Fibroblast of skin of abdomen (primary cell): ENCODE measurements around the gene POLR2H.
"Not testable (repeated sequence)": the region's sequence is repeated elsewhere in the genome, so short reads cannot be mapped to it uniquely, and the experiment has no call there.

Experiments used
- DNase-seq: peaks from one replicate; pipeline ENCODE4 v3.0.0-alpha.2; 2013

Gene POLR2H

DNA sequence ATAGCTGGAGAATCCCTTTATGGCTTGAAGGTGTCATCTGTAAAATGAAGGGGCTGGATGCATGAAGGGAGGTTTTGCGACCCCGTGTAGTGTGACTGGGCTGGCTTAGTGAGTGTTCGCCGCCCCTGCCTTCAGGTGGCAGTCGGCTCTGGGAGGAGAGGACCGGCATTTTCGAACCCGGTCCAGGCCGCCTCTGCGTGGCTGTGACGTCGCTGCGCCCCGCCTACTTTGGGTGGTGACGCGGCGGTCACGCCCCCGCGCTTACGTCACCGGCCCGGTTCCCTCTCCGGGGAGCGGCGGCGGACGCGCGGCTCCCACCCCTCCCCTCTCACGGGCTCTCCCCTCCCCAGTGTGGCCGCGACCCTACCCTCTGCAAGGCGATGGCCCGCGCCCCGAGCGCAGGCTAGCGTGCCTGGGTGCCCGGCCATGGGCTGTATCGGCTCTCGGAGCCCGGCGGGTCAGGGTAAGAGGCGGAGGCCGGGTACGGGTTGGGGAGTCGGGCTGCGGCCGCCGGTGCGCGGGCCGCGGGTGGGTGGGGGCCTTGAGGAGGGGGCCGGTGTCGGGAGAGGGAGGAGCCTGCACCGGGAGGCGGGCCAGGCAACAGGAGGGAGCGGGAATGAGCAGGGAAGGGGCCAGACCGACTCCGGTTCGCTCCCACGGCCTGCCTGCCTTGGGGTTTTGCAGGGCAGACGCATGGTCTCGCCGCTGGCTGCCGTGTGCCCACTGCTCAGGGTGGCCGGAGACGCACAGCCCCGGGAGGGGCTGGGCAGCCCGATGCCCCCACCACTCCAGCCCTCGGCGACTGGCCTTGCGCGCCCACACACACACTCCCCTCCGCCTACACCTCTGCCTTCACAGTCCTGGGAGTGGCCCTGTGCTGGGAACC is 25.6 kb upstream of the POLR2H start:
- peak; percentile 74 for DNase-seq

DNA sequence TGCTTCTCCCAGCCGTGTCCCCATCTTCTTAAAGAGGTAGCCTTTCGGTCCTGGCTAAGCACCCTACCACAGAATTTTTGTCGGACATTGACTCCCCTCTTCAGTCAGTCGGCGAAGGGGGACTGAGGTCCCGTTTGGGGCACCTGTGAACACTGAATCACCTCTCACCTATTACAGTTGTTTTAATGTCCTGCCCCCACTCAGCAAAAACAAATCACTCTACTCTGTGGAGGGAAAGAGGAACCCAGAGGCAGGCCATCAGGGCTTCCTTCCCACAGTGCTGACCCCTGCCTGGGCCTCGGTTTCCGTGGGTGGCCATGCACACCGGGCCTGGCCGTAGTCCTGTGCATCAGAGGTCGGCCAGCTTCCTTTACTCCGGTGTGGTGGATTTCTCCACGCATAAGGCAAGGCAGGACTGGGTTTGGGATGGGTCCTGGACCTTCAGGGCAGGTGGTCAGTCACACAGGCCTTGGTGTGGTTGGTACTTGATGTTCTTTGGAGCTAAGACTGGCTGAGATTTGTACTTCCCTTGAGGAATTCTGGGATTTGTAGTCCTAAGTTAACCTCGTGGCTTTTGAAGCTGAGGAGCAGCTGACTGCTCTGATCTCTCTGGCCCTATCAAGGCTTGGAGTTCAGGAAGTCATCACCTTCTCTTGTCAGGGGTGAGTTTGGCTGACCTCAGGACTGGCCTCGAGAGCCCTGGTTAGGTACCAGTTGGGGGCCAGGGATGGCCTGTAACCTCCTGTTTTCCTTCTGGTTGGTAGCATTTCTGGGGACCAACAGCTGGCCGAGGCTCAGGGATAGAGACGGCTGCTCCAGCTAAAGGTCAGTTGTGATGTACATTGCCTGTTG is 24.7 kb upstream of the POLR2H start:
- peak; percentile 54 for DNase-seq

DNA sequence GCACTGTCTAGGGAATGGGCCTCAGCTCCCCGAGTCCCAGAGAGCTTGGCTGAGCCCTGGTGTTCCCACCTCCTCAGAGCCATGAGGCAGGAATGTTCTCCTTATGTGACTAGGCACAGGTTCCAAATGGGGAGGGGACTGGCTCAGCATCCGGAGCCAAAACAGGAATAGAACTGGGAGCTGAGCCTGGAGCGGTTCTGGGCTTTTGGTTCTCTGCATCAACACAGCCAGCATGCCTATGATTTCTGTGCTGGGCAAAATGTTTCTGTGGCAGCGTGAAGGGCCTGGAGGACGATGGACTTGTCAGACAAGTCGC is 24.2 kb upstream of the POLR2H start, which contains the start of gene FAM131A:
TSS of gene FAM131A (plus strand) at position 202 of the 316 bp plus-strand sequence. CDS start at position 233, 31 bp downstream.
- peak; percentile 29 for DNase-seq

GRCh38 chr3:184337981-184338380 is 23.5 kb upstream of the POLR2H start:
- no peak for DNase-seq

GRCh38 chr3:184338511-184338945 is 23.0 kb upstream of the POLR2H start:
- peak; percentile 77 for DNase-seq

GRCh38 chr3:184339001-184339400 is 22.5 kb upstream of the POLR2H start:
- no peak for DNase-seq

- not testable (repeated sequence) for DNase-seq
These were observed 21.9 kb upstream of the POLR2H start for GRCh38 chr3:184339451-184340135.

GRCh38 chr3:184341925-184342324 is 19.6 kb upstream of the POLR2H start:
- DNase-seq, result no peak

DNA sequence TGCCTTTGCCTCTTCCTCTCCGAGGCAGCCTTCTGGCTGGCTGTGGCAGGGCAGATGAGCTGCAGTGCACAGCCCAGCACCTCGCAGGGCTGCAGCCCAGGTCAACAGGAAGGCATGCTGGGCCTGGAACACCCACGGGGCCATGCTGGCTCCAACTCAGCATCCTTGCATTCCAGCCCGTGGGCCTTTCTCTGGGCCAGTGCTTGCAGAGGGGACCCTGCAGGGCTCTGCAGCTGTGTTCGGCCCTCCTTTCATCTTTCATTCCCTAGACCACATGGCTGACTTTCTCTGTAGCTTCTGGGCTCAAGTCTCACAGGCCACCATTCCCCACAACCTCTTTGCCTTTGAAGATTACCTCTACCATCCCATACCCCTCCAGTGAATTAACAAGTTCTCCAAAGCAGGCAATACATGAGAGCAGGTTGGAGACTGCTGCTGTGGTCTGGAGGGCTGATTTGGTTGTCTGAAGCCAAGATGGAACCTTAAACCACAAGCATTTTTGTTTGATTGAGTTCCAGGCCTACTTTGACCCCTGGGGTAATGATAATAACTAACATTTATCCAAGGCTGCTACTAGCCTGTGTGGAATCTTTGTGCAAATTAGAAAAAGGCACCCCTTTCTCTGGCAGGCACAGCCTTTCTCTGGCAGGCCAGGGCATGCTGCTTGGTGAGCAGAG is 18.2 kb upstream of the POLR2H start:
- no peak for DNase-seq

DNA sequence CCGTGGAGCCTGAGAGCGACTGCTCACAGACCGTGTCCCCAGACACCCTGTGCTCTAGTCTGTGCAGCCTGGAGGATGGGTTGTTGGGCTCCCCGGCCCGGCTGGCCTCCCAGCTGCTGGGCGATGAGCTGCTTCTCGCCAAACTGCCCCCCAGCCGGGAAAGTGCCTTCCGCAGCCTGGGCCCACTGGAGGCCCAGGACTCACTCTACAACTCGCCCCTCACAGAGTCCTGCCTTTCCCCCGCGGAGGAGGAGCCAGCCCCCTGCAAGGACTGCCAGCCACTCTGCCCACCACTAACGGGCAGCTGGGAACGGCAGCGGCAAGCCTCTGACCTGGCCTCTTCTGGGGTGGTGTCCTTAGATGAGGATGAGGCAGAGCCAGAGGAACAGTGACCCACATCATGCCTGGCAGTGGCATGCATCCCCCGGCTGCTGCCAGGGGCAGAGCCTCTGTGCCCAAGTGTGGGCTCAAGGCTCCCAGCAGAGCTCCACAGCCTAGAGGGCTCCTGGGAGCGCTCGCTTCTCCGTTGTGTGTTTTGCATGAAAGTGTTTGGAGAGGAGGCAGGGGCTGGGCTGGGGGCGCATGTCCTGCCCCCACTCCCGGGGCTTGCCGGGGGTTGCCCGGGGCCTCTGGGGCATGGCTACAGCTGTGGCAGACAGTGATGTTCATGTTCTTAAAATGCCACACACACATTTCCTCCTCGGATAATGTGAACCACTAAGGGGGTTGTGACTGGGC is 16.8 kb upstream of the POLR2H start:
- no peak for DNase-seq

DNA sequence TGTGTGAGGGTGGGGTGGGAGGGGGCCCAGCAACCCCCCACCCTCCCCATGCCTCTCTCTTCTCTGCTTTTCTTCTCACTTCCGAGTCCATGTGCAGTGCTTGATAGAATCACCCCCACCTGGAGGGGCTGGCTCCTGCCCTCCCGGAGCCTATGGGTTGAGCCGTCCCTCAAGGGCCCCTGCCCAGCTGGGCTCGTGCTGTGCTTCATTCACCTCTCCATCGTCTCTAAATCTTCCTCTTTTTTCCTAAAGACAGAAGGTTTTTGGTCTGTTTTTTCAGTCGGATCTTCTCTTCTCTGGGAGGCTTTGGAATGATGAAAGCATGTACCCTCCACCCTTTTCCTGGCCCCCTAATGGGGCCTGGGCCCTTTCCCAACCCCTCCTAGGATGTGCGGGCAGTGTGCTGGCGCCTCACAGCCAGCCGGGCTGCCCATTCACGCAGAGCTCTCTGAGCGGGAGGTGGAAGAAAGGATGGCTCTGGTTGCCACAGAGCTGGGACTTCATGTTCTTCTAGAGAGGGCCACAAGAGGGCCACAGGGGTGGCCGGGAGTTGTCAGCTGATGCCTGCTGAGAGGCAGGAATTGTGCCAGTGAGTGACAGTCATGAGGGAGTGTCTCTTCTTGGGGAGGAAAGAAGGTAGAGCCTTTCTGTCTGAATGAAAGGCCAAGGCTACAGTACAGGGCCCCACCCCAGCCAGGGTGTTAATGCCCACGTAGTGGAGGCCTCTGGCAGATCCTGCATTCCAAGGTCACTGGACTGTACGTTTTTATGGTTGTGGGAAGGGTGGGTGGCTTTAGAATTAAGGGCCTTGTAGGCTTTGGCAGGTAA is 16.0 kb upstream of the POLR2H start:
- DNase-seq, result peak; percentile 48

DNA sequence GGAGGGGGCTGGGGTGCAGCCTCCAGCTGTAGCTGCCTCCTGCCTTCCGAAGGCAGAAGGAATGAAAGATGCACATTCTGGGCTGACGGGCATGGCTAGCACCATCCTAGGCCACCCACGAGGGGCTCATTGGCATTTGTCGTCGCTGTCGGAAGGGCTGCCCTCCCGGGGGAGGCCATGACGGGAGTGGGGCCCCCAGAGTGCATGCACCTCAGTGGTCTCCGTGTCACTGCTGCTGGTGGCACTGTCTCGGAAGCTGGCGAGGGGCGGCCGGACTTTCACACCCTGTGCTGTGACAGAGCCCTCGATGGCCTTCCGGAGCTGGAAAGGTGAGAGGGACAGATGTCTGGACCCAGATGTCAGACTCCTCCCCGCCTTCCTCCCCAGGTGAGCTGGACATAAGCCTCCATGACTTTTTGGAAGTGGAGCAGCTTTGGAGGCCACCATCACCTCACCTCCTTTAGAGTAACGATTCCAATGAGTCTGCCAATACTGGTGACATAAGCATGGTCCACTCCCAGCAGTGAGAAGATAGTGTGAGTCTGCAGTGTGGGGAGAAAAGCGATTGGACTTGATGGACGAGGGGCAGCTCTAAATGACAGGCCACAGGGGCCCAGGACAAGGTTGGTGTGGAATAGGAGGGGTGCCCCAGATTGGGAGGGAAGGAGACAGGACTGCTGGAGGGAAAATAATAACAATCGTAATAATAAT is 14.9 kb upstream of the POLR2H start:
- no peak for DNase-seq

- peak; percentile 55 for DNase-seq
These were observed 14.0 kb upstream of the POLR2H start for GRCh38 chr3:184347321-184348056.

DNA sequence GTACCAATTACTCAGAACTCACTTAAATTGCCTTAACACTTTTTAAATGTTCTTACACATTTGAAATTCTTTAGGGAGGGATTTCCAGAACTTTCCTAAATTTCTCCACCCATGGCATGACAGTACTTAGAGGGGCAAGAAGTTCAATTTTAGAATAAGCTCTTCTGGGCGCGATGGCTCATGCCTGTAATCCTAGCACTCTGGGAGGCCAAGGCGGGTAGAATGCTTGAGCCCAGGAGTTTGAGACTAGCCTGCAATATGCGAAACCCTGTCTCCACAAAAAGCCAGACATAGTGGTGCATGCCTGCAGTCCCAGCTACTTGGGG is 13.5 kb upstream of the POLR2H start:
- DNase-seq, result no peak

GRCh38 chr3:184349563-184350470 is 11.7 kb upstream of the POLR2H start:
- DNase-seq, result no peak

DNA sequence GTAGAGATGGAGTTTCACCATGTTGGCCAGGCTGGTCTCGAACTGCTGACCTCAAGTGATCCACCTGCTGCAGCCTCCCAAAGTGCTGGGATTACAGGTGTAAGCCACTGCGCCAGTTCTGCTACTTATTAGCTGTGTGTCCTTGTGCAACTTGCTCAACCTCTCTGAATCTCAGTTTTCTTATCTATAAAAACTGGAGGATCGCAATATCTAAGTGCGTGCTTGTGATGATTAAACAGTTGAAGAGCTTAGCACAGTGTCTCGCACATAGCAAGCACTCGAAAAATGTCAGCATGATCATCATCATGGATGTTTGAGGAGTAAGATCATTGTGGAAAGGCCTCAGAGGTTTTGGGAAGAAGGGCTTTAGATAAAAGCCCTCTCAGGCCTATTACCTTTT is 10.9 kb upstream of the POLR2H start:
- DNase-seq, result no peak

GRCh38 chr3:184351511-184352148 is 9.9 kb upstream of the POLR2H start:
- no peak for DNase-seq
